Breast epithelium (tissue), 4 donors: ENCODE measurements around the gene SCRN3. TPM values are rescaled to one million over a fixed set of nuclear protein-coding genes. Genes with fewer than 3 reads are reported as not detected.
"Not testable (repeated sequence)": the region's sequence is repeated elsewhere in the genome, so short reads cannot be mapped to it uniquely, and the experiment has no call there.

Experiments
- DNase-seq, 2 donors: peaks; one replicate each; pipeline ENCODE4 v3.0.0-alpha.2; 2019; ENCODE audit warnings: low spot score in 2 of 2
- H3K27ac ChIP-seq, 2 donors: fragments of 200-600 bp; sonication (generic) in 1 of 2; one replicate each; pipeline ENCODE4 v1.5.1; 2016 to 2019; ENCODE audit warnings: mild to moderate bottlenecking in 1 of 2
- H3K27me3 ChIP-seq, 2 donors: fragments of 200-600 bp; sonication (generic) in 1 of 2; one replicate each; pipeline versions ENCODE4 v1.5.1 to v1.6.0; 2017 to 2019; ENCODE audit warnings: control low read depth in 1 of 2, mild to moderate bottlenecking in 1 of 2
- H3K36me3 ChIP-seq: fragments of 200-600 bp; one replicate; pipeline ENCODE4 v1.5.1; 2019
- H3K4me1 ChIP-seq, 2 donors: fragments of 200-600 bp; sonication (generic); one replicate each; pipeline ENCODE4 v1.5.1; 2016 to 2019; ENCODE audit warnings: control low read depth in 1 of 2
- H3K4me3 ChIP-seq, 3 donors: fragments of 200-600 bp; sonication (generic); 1 replicate in 2 of 3; 2 replicates in 1 of 3; pipeline ENCODE4 v1.5.1; 2016 to 2019; ENCODE audit warnings: mild to moderate bottlenecking in 3 of 3, moderate library complexity in 2 of 3
- H3K9me3 ChIP-seq, 2 donors: fragments of 200-600 bp; sonication (generic) in 1 of 2; one replicate each; pipeline ENCODE4 v1.5.1; 2016 to 2019; ENCODE audit warnings: control low read depth in 1 of 2
- POLR2A ChIP-seq: fragments of 450-650 bp; IDR thresholded peaks from one replicate; pipeline ENCODE4 v1.6.1; 2016; ENCODE audit warnings: antibody characterized with exemption, mild to moderate bottlenecking, moderate library complexity
- POLR2AphosphoS5 ChIP-seq, 3 donors: sonication (generic); formaldehyde crosslinking; IDR thresholded peaks; one replicate each; pipeline ENCODE4 v1.6.1; 2017; ENCODE audit warnings: antibody characterized with exemption in 3 of 3
- intact Hi-C: fragments of 100-400 bp; cut with DNase I; formaldehyde crosslinking; loops from one replicate; pipeline ENCODE4 v1.15.1; 2023; ENCODE audit warnings: low total_unique reads
- total RNA-seq, 3 donors: library from RNA; depleted of rRNA; stranded (reverse); fragments of >200 nt; gene quantifications; one replicate each; pipeline ENCODE4 v1.1.0, GENCODE V29; 2016
- TF ChIP-seq, protein P1 (sequence below), 3 donors: fragments of 450-650 bp; IDR thresholded peaks; one replicate each; pipeline ENCODE4 v1.5.1; 2016 to 2017; ENCODE audit warnings: antibody characterized with exemption in 3 of 3, mild to moderate bottlenecking in 3 of 3, moderate library complexity in 3 of 3

SCRN3 gene
- total RNA-seq, 3 donors from 2014 or later, result 18.1 to 21.1 (median 18.7) TPM

DNA sequence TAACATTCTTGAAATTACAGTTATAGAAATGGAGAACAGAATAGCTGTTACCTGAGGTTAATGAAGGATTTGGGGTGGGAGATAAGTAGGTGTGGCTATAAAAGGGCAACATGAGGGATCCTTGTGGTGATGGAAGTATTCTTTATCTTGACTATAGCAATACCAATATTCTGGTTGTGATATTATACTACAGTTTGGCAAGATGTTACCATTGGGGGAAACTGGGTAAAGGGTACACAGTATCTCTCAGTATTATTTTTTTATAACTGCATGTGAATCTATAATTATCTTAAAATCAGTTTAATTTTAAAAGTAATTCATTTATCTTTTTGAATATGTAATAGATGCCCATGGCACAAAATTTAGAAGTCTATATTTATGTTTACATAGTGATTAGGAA lies 8.1 kb downstream of the SCRN3 start:
- H3K27ac ChIP-seq, result no peak overlapping the region
- H3K27me3 ChIP-seq, result no peaks in the 10 kb centered on the region
- no peak for DNase-seq
- no peak overlapping the region for H3K4me3 ChIP-seq
- no peaks in the 10 kb centered on the region for H3K4me1 ChIP-seq
- no peaks in the 10 kb centered on the region for H3K9me3 ChIP-seq
- H3K36me3 ChIP-seq, result no peaks in the 10 kb centered on the region
- intact Hi-C loops, result no loop called here
- TF ChIP-seq POLR2A, result no peak

GRCh38 chr2:174410039-174410438 lies 14.5 kb downstream of the SCRN3 start:
- H3K4me1 ChIP-seq, H3K27ac ChIP-seq, H3K9me3 ChIP-seq, H3K27me3 ChIP-seq, H3K36me3 ChIP-seq, DNase-seq, intact Hi-C loops, H3K4me3 ChIP-seq: not testable (repeated sequence)

DNA sequence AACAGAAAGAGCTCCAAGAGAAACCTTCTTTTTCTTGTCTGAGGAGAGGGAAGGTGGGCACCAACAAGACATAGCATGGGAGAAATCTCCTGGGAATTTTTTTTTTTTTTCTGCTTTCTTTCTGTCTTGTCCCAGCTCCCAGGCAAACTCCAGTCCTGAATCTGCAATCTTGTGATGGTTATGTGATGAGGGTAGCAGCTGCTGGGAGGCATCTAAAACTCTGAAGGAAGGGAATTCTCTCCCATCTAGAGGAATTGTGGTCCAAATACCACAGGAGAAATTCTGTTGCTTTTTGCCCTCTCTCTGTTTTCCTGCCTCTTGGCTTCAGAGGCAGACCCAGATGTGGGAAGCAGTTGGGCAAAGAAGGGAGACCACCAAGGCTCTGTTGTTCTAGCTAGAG lies 16.7 kb downstream of the SCRN3 start:
- Histone ChIP-seq H3K9me3 (no peaks in the 10 kb centered on the region), H3K36me3 (no peaks in the 10 kb centered on the region), H3K4me1 (no peaks in the 10 kb centered on the region), H3K4me3 (no peak overlapping the region), H3K27me3 (no peaks in the 10 kb centered on the region), H3K27ac (no peak overlapping the region)
- no peak for TF ChIP-seq POLR2A
- TF ChIP-seq POLR2AphosphoS5 (IDR thresholded peaks at IDR 0.05), result no peak
- TF ChIP-seq, protein P1, sequence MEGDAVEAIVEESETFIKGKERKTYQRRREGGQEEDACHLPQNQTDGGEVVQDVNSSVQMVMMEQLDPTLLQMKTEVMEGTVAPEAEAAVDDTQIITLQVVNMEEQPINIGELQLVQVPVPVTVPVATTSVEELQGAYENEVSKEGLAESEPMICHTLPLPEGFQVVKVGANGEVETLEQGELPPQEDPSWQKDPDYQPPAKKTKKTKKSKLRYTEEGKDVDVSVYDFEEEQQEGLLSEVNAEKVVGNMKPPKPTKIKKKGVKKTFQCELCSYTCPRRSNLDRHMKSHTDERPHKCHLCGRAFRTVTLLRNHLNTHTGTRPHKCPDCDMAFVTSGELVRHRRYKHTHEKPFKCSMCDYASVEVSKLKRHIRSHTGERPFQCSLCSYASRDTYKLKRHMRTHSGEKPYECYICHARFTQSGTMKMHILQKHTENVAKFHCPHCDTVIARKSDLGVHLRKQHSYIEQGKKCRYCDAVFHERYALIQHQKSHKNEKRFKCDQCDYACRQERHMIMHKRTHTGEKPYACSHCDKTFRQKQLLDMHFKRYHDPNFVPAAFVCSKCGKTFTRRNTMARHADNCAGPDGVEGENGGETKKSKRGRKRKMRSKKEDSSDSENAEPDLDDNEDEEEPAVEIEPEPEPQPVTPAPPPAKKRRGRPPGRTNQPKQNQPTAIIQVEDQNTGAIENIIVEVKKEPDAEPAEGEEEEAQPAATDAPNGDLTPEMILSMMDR (IDR thresholded peaks at IDR 0.05), result no peak
- DNase-seq, result no peak
- intact Hi-C loops, result no loop called here

DNA sequence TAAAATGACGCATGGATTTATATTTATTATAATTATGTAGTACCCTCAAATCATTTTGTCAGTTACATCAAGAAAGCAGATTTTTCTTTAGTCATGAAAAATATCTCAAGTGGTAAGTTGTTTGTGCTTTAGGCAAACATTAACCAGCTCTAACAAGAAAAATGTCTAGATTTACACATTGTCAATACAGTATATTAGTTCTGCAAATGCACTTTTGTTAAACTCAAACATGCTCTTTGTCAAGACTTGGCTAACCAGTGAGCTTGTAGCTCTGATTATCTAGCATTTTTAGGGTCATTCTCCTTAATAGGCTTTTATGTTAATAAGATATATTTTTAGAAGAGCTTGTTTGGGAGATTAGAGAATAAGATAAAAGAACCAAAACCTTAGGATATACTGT lies 32.7 kb downstream of the SCRN3 start:
- Histone ChIP-seq H3K27me3 (no peaks in the 10 kb centered on the region), H3K4me3 (no peak overlapping the region), H3K27ac (no peak overlapping the region), H3K36me3 (no peaks in the 10 kb centered on the region), H3K9me3 (no peaks in the 10 kb centered on the region), H3K4me1 (no peaks in the 10 kb centered on the region)
- TF ChIP-seq, protein P1 (IDR thresholded peaks at IDR 0.05), result no peak
- TF ChIP-seq POLR2A (no peak), POLR2AphosphoS5 (IDR thresholded peaks at IDR 0.05) (no peak)
- intact Hi-C loops, result loop anchor here (5.0 kb wide), 1 partner anchor 209 kb away; no protein-coding TSS in a partner anchor
- no peak for DNase-seq

GRCh38 chr2:174430066-174430465 lies 34.5 kb downstream of the SCRN3 start:
- intact Hi-C loops, result no loop called here
- DNase-seq, result no peak
- H3K4me3 ChIP-seq, result no peak overlapping the region
- no peaks in the 10 kb centered on the region for H3K9me3 ChIP-seq
- H3K27ac ChIP-seq, result no peak overlapping the region
- H3K36me3 ChIP-seq, result no peaks in the 10 kb centered on the region
- TF ChIP-seq POLR2AphosphoS5 (IDR thresholded peaks at IDR 0.05) (no peak), POLR2A (no peak)
- TF ChIP-seq, protein P1 (IDR thresholded peaks at IDR 0.05), result no peak
- H3K4me1 ChIP-seq, result no peaks in the 10 kb centered on the region
- no peaks in the 10 kb centered on the region for H3K27me3 ChIP-seq

DNA sequence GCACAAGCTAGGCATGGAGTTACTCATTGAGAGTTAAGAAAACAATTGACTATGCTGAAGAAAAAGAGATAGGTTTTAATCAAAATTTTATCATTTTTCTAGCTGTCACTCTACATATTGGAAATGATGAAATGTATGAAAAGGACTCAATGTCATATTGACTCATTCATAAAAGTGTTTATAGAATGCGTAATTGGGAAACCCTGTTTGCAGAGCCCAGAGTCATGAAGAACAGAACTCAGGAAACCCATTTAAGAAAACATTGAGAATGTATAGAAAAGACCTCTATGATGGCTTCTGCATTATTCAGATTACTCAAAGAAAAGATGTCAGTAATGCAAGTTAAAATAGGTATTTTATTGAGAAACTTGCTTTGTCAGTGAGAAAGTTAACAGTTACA lies 36.4 kb downstream of the SCRN3 start:
- intact Hi-C loops, result no loop called here
- H3K36me3 ChIP-seq, result no peaks in the 10 kb centered on the region
- H3K27me3 ChIP-seq, result no peaks in the 10 kb centered on the region
- H3K9me3 ChIP-seq, result no peaks in the 10 kb centered on the region
- no peaks in the 10 kb centered on the region for H3K4me1 ChIP-seq
- TF ChIP-seq POLR2A (no peak), POLR2AphosphoS5 (IDR thresholded peaks at IDR 0.05) (no peak)
- TF ChIP-seq, protein P1 (IDR thresholded peaks at IDR 0.05), result no peak
- H3K4me3 ChIP-seq, result no peak overlapping the region
- no peak for DNase-seq
- H3K27ac ChIP-seq, result no peak overlapping the region
